ENCODE data around the gene HYAL3. TPM values are rescaled to one million over a fixed set of nuclear protein-coding genes. Genes with fewer than 3 reads are reported as not detected.
A peak's percentile ranks its signal among the peaks of the same experiment; 100 is the strongest.

Gene HYAL3
- total and polyA plus RNA-seq, 2 of the 13 experiments (the other 11 are each of a cell fraction or from before 2014, with no cell fraction given): 5.5 to 10.4 TPM

DNA sequence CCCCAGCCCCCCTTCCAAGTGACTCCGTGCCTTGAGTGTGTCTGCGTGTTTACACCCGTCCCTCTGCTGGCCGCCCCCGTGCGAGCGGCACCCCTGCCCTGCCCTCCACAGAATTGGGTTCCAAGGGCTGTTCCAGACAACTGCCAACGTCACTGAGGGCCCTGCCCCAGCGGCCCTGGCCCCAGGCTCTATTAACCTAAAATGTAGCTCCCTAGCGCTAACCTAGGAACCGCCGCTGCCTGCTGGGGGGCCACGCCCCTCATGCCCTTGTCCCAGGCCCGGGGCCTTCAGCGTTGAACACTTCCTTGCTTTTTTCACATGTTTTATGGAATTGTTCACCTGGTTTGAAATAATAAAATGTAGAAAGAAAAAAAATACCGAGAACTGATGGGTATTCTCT lies 40.2 kb downstream of the HYAL3 start (continued):
- TF ChIP-seq, protein P1, sequence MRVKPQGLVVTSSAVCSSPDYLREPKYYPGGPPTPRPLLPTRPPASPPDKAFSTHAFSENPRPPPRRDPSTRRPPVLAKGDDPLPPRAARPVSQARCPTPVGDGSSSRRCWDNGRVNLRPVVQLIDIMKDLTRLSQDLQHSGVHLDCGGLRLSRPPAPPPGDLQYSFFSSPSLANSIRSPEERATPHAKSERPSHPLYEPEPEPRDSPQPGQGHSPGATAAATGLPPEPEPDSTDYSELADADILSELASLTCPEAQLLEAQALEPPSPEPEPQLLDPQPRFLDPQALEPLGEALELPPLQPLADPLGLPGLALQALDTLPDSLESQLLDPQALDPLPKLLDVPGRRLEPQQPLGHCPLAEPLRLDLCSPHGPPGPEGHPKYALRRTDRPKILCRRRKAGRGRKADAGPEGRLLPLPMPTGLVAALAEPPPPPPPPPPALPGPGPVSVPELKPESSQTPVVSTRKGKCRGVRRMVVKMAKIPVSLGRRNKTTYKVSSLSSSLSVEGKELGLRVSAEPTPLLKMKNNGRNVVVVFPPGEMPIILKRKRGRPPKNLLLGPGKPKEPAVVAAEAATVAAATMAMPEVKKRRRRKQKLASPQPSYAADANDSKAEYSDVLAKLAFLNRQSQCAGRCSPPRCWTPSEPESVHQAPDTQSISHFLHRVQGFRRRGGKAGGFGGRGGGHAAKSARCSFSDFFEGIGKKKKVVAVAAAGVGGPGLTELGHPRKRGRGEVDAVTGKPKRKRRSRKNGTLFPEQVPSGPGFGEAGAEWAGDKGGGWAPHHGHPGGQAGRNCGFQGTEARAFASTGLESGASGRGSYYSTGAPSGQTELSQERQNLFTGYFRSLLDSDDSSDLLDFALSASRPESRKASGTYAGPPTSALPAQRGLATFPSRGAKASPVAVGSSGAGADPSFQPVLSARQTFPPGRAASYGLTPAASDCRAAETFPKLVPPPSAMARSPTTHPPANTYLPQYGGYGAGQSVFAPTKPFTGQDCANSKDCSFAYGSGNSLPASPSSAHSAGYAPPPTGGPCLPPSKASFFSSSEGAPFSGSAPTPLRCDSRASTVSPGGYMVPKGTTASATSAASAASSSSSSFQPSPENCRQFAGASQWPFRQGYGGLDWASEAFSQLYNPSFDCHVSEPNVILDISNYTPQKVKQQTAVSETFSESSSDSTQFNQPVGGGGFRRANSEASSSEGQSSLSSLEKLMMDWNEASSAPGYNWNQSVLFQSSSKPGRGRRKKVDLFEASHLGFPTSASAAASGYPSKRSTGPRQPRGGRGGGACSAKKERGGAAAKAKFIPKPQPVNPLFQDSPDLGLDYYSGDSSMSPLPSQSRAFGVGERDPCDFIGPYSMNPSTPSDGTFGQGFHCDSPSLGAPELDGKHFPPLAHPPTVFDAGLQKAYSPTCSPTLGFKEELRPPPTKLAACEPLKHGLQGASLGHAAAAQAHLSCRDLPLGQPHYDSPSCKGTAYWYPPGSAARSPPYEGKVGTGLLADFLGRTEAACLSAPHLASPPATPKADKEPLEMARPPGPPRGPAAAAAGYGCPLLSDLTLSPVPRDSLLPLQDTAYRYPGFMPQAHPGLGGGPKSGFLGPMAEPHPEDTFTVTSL (CRISPR knock-in tag; IDR thresholded peaks at IDR 0.05; ENCODE audit: borderline replicate concordance): no peak
- no peak for TF ChIP-seq SOX6 (IDR thresholded peaks at IDR 0.05)
- no peak for TF ChIP-seq SOX6 (CRISPR knock-in tag; IDR thresholded peaks at IDR 0.05)
- TF ChIP-seq, protein P2, sequence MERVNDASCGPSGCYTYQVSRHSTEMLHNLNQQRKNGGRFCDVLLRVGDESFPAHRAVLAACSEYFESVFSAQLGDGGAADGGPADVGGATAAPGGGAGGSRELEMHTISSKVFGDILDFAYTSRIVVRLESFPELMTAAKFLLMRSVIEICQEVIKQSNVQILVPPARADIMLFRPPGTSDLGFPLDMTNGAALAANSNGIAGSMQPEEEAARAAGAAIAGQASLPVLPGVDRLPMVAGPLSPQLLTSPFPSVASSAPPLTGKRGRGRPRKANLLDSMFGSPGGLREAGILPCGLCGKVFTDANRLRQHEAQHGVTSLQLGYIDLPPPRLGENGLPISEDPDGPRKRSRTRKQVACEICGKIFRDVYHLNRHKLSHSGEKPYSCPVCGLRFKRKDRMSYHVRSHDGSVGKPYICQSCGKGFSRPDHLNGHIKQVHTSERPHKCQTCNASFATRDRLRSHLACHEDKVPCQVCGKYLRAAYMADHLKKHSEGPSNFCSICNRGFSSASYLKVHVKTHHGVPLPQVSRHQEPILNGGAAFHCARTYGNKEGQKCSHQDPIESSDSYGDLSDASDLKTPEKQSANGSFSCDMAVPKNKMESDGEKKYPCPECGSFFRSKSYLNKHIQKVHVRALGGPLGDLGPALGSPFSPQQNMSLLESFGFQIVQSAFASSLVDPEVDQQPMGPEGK (CRISPR knock-in tag; IDR thresholded peaks at IDR 0.05): peak; percentile 14; the same call in 1 of the 2 replicates
- no peak for TF ChIP-seq ZNF317 (CRISPR knock-in tag; IDR thresholded peaks at IDR 0.05)
